GM12873 (cell line): ENCODE results near the gene MYO6.

ENCODE experiments used
- CTCF ChIP-seq: IDR thresholded peaks from 2 replicates; pipeline ENCODE4 v1.5.1; 2012; ENCODE audit warnings: low read depth, mild to moderate bottlenecking, moderate library complexity, low read length, control low read depth; ENCODE audit not compliant: insufficient read depth; ENCODE audit errors: missing control alignments

Gene MYO6

GRCh38 chr6:75870389-75870788, 121.3 kb downstream of the MYO6 start:
- no peak for TF ChIP-seq CTCF

- TF ChIP-seq CTCF: no peak
These were observed 125.2 kb downstream of the MYO6 start for GRCh38 chr6:75874224-75874623.

- no peak for TF ChIP-seq CTCF
These were observed 127.1 kb downstream of the MYO6 start for GRCh38 chr6:75876152-75876551.

GRCh38 chr6:75880305-75880704, 131.3 kb downstream of the MYO6 start:
- TF ChIP-seq CTCF: no peak

- no peak for TF ChIP-seq CTCF
These were observed 133.7 kb downstream of the MYO6 start for GRCh38 chr6:75882734-75883133.

GRCh38 chr6:75884822-75885221, 135.8 kb downstream of the MYO6 start:
- no peak for TF ChIP-seq CTCF

GRCh38 chr6:75892384-75892783, 143.3 kb downstream of the MYO6 start:
- no peak for TF ChIP-seq CTCF

GRCh38 chr6:75893058-75893775, 144.2 kb downstream of the MYO6 start:
- TF ChIP-seq CTCF: peak; percentile 66
